ENCODE measurements around the gene CD22. TPM values are rescaled to one million over a fixed set of nuclear protein-coding genes. Genes with fewer than 3 reads are reported as not detected.

Gene CD22
- total RNA-seq, 1 experiment from 2014 or later: 0.56 TPM

GRCh38 chr19:35383536-35383935, 54.5 kb downstream of the CD22 start:
- ChIA-PET POLR2A (no interaction called here), CTCF (interaction anchor here (0.6 to 1.6 kb wide), 3 partner anchors 21 to 952 kb away, joined by 3 to 5 read pairs (median 3); no protein-coding TSS in a partner anchor)
- intact Hi-C loops (cut with micrococcal nuclease): no loop called here
- Mint-ChIP-seq H3K27me3 (ENCODE audit: insufficient read depth, unreplicated experiment) (peaks cover 27% of the 10 kb centered on the region), H3K9me3 (ENCODE audit: unreplicated experiment) (peaks cover 8% of the 10 kb centered on the region), H3K27ac (ENCODE audit: low read depth, unreplicated experiment) (no peak overlapping the region), H3K4me3 (ENCODE audit: unreplicated experiment) (no peak overlapping the region), H3K36me3 (ENCODE audit: insufficient read depth, unreplicated experiment) (peaks cover 6% of the 10 kb centered on the region), H3K4me1 (ENCODE audit: insufficient read depth, unreplicated experiment) (no peaks in the 10 kb centered on the region)
- TF ChIP-seq CTCF (IDR thresholded peaks at IDR 0.05; ENCODE audit: unreplicated experiment): no peak
- DNase-seq (ENCODE audit: unreplicated experiment): no peak
- BruUV-seq (replicated peaks): no TSS peak

DNA sequence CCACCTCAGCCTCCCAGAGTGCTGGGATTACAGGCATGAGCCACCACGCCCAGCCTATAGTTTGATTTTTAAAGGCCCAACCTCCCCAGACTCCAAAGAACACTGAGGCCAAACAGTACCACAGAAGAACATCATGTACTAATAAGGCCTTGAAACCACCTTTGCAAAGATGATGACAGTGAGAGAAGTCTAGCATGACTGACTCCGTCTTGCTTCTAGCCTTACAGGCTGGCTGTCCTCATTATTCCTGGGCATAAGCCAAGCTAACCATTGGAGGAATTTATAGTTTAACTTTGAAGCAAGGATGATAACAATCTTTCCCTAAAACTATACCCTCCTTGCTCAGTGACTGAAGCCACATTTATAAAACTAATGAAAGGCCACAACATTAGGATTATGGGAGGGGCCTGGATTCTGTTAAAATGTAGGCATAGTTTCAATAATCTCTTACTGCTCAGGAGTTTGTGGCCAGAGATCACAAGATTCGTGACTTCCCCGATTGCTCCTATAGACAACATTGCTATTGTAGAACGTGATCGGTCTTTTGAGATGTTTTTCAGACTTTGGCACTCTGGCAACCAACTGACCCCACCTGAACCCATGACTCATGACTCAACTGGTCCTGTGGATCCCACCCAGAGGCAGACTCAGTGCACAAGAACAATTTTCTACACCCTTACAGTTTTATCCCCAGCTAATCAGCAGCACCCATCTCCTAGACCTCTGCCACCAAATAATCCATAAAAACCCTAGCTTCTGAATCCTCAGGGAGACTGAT, 59.5 kb downstream of the CD22 start:
- Mint-ChIP-seq H3K27ac (ENCODE audit: low read depth, unreplicated experiment) (no peak overlapping the region), H3K27me3 (ENCODE audit: insufficient read depth, unreplicated experiment) (no peaks in the 10 kb centered on the region), H3K4me3 (ENCODE audit: unreplicated experiment) (no peak overlapping the region), H3K4me1 (ENCODE audit: insufficient read depth, unreplicated experiment) (no peaks in the 10 kb centered on the region), H3K36me3 (ENCODE audit: insufficient read depth, unreplicated experiment) (peaks cover 6% of the 10 kb centered on the region), H3K9me3 (ENCODE audit: unreplicated experiment) (peaks cover 8% of the 10 kb centered on the region)
- BruUV-seq (replicated peaks): no TSS peak
- no peak for TF ChIP-seq CTCF (IDR thresholded peaks at IDR 0.05; ENCODE audit: unreplicated experiment)
- no peak for DNase-seq (ENCODE audit: unreplicated experiment)
- POLR2A ChIA-PET: no interaction called here
- intact Hi-C loops (cut with micrococcal nuclease): no loop called here
- CTCF ChIA-PET: interaction anchor here (0.6 to 2.4 kb wide), 6 partner anchors 11 to 161 kb away, joined by 3 to 6 read pairs (median 4); no protein-coding TSS in a partner anchor

DNA sequence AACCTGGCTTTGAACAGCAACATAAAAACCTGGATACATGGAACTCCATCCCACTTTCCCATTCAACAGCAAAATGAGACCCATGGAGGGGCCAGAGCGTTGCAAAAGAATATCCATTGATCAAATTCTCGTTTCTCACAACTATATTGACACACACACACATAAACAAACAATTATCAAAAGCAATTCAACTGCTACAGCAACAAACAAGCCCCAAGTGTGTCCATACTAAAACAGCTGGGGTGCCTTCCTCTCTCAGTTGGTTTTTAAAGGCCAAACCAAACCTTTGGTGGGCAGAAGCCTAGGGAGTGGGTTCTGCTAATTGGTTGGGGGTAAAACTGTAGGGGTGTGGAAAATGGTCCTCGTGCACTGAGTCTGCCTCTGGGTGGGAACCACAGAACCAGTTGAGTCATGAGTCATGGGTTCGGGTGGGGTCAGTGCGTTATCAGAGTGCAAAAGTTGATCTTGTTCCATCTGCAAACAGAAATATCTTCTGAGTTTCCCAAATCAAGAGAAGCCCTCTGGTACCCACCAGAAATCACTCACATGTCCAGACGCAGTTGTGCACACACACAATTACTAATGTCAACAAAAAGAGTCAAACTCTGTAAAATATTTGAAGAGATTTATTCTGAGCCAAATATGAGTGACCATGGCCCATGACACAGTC, 60.3 kb downstream of the CD22 start:
- Mint-ChIP-seq H3K9me3 (ENCODE audit: unreplicated experiment) (peaks cover 8% of the 10 kb centered on the region), H3K27ac (ENCODE audit: low read depth, unreplicated experiment) (no peak overlapping the region), H3K27me3 (ENCODE audit: insufficient read depth, unreplicated experiment) (no peaks in the 10 kb centered on the region), H3K36me3 (ENCODE audit: insufficient read depth, unreplicated experiment) (peaks cover 6% of the 10 kb centered on the region), H3K4me3 (ENCODE audit: unreplicated experiment) (no peak overlapping the region), H3K4me1 (ENCODE audit: insufficient read depth, unreplicated experiment) (no peaks in the 10 kb centered on the region)
- no peak for TF ChIP-seq CTCF (IDR thresholded peaks at IDR 0.05; ENCODE audit: unreplicated experiment)
- no TSS peak for BruUV-seq (replicated peaks)
- CTCF ChIA-PET: interaction anchor here (2.4 kb wide), 1 partner anchor 79 kb away, joined by 6 read pairs; no protein-coding TSS in a partner anchor
- POLR2A ChIA-PET: no interaction called here
- intact Hi-C loops (cut with micrococcal nuclease): no loop called here
- DNase-seq (ENCODE audit: unreplicated experiment): no peak

All from MCF 10A (cell line).